ENCODE results near the gene CCDC78. TPM values are rescaled to one million over a fixed set of nuclear protein-coding genes. Genes with fewer than 3 reads are reported as not detected.

The CCDC78 gene
- polyA plus RNA-seq, 1 donor (not counting 4 experiments of a cell fraction or from before 2014, with no cell fraction given): 2.5 TPM

DNA sequence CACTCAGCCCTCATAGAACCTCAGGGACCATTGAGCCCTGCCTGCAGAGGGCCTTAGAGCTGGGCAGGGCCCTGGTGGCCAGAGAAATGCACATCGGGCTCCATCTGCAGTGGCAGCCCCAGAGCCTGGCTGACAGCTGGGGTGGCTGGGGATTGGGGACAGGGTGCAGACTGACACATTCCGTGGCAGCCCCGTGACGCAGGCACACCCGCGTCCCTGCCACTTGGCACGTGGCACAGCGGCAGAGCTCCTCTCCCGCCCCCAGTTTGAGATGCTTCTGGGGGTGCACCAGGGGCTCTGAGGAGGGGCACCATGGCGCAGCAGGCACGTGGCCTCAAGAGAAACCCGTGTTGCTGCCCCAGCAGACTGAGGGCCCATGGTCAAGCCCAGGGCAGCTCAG, 22.8 kb downstream of the CCDC78 start:
- no peak overlapping the region for H2AFZ ChIP-seq (ENCODE audit: control insufficient read depth, low read length)
- no peak for FAIRE-seq
- TF ChIP-seq EZH2 (IDR thresholded peaks at IDR 0.05; ENCODE audit: low read length): no peak
- TF ChIP-seq, protein P1, sequence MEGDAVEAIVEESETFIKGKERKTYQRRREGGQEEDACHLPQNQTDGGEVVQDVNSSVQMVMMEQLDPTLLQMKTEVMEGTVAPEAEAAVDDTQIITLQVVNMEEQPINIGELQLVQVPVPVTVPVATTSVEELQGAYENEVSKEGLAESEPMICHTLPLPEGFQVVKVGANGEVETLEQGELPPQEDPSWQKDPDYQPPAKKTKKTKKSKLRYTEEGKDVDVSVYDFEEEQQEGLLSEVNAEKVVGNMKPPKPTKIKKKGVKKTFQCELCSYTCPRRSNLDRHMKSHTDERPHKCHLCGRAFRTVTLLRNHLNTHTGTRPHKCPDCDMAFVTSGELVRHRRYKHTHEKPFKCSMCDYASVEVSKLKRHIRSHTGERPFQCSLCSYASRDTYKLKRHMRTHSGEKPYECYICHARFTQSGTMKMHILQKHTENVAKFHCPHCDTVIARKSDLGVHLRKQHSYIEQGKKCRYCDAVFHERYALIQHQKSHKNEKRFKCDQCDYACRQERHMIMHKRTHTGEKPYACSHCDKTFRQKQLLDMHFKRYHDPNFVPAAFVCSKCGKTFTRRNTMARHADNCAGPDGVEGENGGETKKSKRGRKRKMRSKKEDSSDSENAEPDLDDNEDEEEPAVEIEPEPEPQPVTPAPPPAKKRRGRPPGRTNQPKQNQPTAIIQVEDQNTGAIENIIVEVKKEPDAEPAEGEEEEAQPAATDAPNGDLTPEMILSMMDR (optimal IDR thresholded peaks at IDR 0.05 in 1 of 3, IDR thresholded peaks at IDR 0.05 in 1 of 3, conservative IDR thresholded peaks at IDR 0.05 in 1 of 3; ENCODE audit: extremely low read depth in 1 of 3, insufficient read depth in 2 of 3, low read length in 3 of 3): no peak
- no peaks in the 10 kb centered on the region for H3K9me1 ChIP-seq (ENCODE audit: control insufficient read depth, extremely low read depth, insufficient read depth, low read length)
- no peaks in the 10 kb centered on the region for H3K36me3 ChIP-seq (ENCODE audit: control insufficient read depth in 2 of 2, extremely low read depth in 1 of 2, insufficient read depth in 2 of 2, low read length in 2 of 2)
- H3K4me3 ChIP-seq (ENCODE audit: control insufficient read depth in 2 of 3, extremely low read depth in 1 of 3, insufficient read depth in 2 of 3, low read depth in 1 of 3, low read length in 3 of 3): no peak overlapping the region
- H4K20me1 ChIP-seq (ENCODE audit: control insufficient read depth, extremely low read depth, insufficient read depth, low read length): peaks cover 5% of the 10 kb centered on the region
- no peak overlapping the region for H3K27ac ChIP-seq (ENCODE audit: control insufficient read depth, insufficient read depth, low read length)
- H3K9me3 ChIP-seq (ENCODE audit: control insufficient read depth, low read depth, low read length): no peaks in the 10 kb centered on the region
- peaks cover 79% of the 10 kb centered on the region for H3K27me3 ChIP-seq (ENCODE audit: control insufficient read depth, extremely low read depth, insufficient read depth, low read length)
- no peaks in the 10 kb centered on the region for H3K4me1 ChIP-seq (ENCODE audit: control insufficient read depth, extremely low read depth, insufficient read depth, low read length)
- H3K9ac ChIP-seq (ENCODE audit: control insufficient read depth, extremely low read depth, insufficient read depth, low read length): no peak overlapping the region
- DNase-seq (ENCODE audit: low read depth, low spot score): no peak
- no peaks in the 10 kb centered on the region for H3K79me2 ChIP-seq (ENCODE audit: control insufficient read depth, insufficient read depth, low read length)
- dilution Hi-C loops (cut with MboI; ENCODE audit: extremely low pct_ligation_motif_present, low sequenced_read_pairs): no loop called here
- H3K4me2 ChIP-seq (ENCODE audit: control insufficient read depth, extremely low read depth, insufficient read depth, low read depth, low read length): no peak overlapping the region

DNA sequence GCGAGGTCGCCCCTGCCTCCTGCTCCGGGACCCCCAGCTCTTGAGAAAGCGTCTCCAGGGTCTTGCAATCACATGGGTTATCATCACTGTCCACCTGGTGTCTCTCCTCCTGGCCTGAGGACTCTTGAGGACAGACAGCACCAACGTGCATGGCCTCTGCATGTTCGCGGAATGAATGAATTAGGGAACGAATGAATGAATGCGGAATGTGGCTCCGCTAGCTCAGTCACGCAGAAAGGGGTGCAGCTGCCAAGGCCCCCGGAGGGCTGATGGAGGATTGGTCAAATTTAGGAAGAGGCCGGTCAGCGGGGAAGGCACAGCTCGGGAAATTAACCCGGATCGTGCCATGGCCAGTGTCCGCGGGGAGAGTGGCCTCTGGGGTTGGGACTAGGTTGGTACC, 23.9 kb downstream of the CCDC78 start:
- dilution Hi-C loops (cut with MboI; ENCODE audit: extremely low pct_ligation_motif_present, low sequenced_read_pairs): no loop called here
- no peak for FAIRE-seq

More for the DNA sequence above, 23.9 kb downstream of the CCDC78 start:
- H3K4me1 ChIP-seq (ENCODE audit: control insufficient read depth, extremely low read depth, insufficient read depth, low read length): no peaks in the 10 kb centered on the region
- H3K27me3 ChIP-seq (ENCODE audit: control insufficient read depth, extremely low read depth, insufficient read depth, low read length): peaks cover 68% of the 10 kb centered on the region
- no peaks in the 10 kb centered on the region for H3K79me2 ChIP-seq (ENCODE audit: control insufficient read depth, insufficient read depth, low read length)
- H2AFZ ChIP-seq (ENCODE audit: control insufficient read depth, low read length): no peak overlapping the region
- H4K20me1 ChIP-seq (ENCODE audit: control insufficient read depth, extremely low read depth, insufficient read depth, low read length): peaks cover 5% of the 10 kb centered on the region
- TF ChIP-seq EZH2 (IDR thresholded peaks at IDR 0.05; ENCODE audit: low read length): no peak
- TF ChIP-seq, protein P1 (optimal IDR thresholded peaks at IDR 0.05 in 1 of 3, IDR thresholded peaks at IDR 0.05 in 1 of 3, conservative IDR thresholded peaks at IDR 0.05 in 1 of 3; ENCODE audit: extremely low read depth in 1 of 3, insufficient read depth in 2 of 3, low read length in 3 of 3): no peak
- no peak for DNase-seq (ENCODE audit: low read depth, low spot score)
- H3K4me2 ChIP-seq (ENCODE audit: control insufficient read depth, extremely low read depth, insufficient read depth, low read depth, low read length): no peak overlapping the region
- H3K9me3 ChIP-seq (ENCODE audit: control insufficient read depth, low read depth, low read length): no peaks in the 10 kb centered on the region
- H3K36me3 ChIP-seq (ENCODE audit: control insufficient read depth in 2 of 2, extremely low read depth in 1 of 2, insufficient read depth in 2 of 2, low read length in 2 of 2): no peaks in the 10 kb centered on the region
- H3K4me3 ChIP-seq (ENCODE audit: control insufficient read depth in 2 of 3, extremely low read depth in 1 of 3, insufficient read depth in 2 of 3, low read depth in 1 of 3, low read length in 3 of 3): no peak overlapping the region
- H3K9me1 ChIP-seq (ENCODE audit: control insufficient read depth, extremely low read depth, insufficient read depth, low read length): no peaks in the 10 kb centered on the region
- H3K27ac ChIP-seq (ENCODE audit: control insufficient read depth, insufficient read depth, low read length): no peak overlapping the region
- H3K9ac ChIP-seq (ENCODE audit: control insufficient read depth, extremely low read depth, insufficient read depth, low read length): no peak overlapping the region
